ENCODE measurements around the gene SMARCA4. TPM values are rescaled to one million over a fixed set of nuclear protein-coding genes. Genes with fewer than 3 reads are reported as not detected.
A peak's percentile ranks its signal among the peaks of the same experiment; 100 is the strongest.
"Not testable (repeated sequence)": the region's sequence is repeated elsewhere in the genome, so short reads cannot be mapped to it uniquely, and the experiment has no call there.

SMARCA4 gene
- total RNA-seq, 2 experiments from 2014 or later, result 107 to 114 TPM

GRCh38 chr19:11101057-11101456 is 140.2 kb downstream of the SMARCA4 start:
- Mint-ChIP-seq H3K27me3 (no peaks in the 10 kb centered on the region), H3K4me3 (no peak overlapping the region), H3K9me3 (ENCODE audit: low read depth) (no peaks in the 10 kb centered on the region), H3K36me3 (peaks cover 73% of the 10 kb centered on the region), H3K4me1 (peaks cover 31% of the 10 kb centered on the region), H3K27ac (no peak overlapping the region)
- ATAC-seq (no peak), DNase-seq (no peak)
- CTCF ChIA-PET, result interaction anchor here (1.1 to 1.4 kb wide), 2 partner anchors 24 to 65 kb away, joined by 4 read pairs; no protein-coding TSS in a partner anchor

DNA sequence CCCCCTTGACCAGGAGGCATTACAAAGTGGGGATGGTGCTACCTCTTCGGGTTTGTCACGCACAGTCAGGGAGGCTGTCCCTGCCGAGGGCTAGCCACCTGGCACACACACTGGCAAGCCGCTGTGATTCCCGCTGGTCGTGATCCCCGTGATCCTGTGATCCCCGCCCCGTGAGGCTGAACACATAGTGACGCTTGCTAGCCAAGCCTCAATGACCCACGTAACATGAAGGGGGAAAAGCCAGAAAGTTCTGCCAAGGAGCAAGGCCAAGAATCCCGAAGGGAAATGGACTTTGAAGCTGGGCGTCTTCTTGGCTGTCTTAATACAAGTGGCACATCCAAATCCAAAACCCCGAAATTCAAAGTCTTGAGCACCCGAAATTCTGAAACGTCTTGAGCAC is 142.1 kb downstream of the SMARCA4 start:
- Mint-ChIP-seq H3K4me1 (peaks cover 18% of the 10 kb centered on the region), H3K36me3 (peaks cover 69% of the 10 kb centered on the region), H3K9me3 (ENCODE audit: low read depth) (no peaks in the 10 kb centered on the region), H3K4me3 (no peak overlapping the region), H3K27ac (no peak overlapping the region), H3K27me3 (no peaks in the 10 kb centered on the region)
- DNase-seq (no peak), ATAC-seq (no peak)
- CTCF ChIA-PET, result interaction anchor here (1.2 kb wide), 1 partner anchor 67 kb away, joined by 4 read pairs; no protein-coding TSS in a partner anchor

- not testable (repeated sequence) for H3K27me3 Mint-ChIP-seq; ATAC-seq; DNase-seq; H3K4me3 Mint-ChIP-seq; H3K9me3 Mint-ChIP-seq (ENCODE audit: low read depth); H3K27ac Mint-ChIP-seq
- H3K36me3 Mint-ChIP-seq, result peaks cover 69% of the 10 kb centered on the region
- CTCF ChIA-PET, result interaction anchor here (1.0 to 1.2 kb wide), 2 partner anchors 22 to 68 kb away, joined by 3 to 4 read pairs; no protein-coding TSS in a partner anchor
- H3K4me1 Mint-ChIP-seq, result peaks cover 17% of the 10 kb centered on the region
Measured at GRCh38 chr19:11103667-11104066, 142.8 kb downstream of the SMARCA4 start.

DNA sequence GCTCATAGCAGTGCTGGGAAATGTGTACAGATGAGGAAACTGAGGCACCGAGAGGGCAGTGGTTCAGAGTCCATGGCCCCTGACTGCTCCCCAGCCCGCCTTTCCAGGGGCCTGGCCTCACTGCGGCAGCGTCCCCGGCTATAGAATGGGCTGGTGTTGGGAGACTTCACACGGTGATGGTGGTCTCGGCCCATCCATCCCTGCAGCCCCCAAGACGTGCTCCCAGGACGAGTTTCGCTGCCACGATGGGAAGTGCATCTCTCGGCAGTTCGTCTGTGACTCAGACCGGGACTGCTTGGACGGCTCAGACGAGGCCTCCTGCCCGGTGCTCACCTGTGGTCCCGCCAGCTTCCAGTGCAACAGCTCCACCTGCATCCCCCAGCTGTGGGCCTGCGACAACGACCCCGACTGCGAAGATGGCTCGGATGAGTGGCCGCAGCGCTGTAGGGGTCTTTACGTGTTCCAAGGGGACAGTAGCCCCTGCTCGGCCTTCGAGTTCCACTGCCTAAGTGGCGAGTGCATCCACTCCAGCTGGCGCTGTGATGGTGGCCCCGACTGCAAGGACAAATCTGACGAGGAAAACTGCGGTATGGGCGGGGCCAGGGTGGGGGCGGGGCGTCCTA is 144.3 kb downstream of the SMARCA4 start:
- Mint-ChIP-seq H3K4me1 (peaks cover 6% of the 10 kb centered on the region), H3K27me3 (no peaks in the 10 kb centered on the region), H3K36me3 (peaks cover 68% of the 10 kb centered on the region), H3K9me3 (ENCODE audit: low read depth) (no peaks in the 10 kb centered on the region), H3K27ac (no peak overlapping the region), H3K4me3 (no peak overlapping the region)
- CTCF ChIA-PET, result interaction anchor here (1.4 kb wide), 1 partner anchor 69 kb away, joined by 3 read pairs; no protein-coding TSS in a partner anchor
- ATAC-seq (no peak), DNase-seq (no peak)

DNA sequence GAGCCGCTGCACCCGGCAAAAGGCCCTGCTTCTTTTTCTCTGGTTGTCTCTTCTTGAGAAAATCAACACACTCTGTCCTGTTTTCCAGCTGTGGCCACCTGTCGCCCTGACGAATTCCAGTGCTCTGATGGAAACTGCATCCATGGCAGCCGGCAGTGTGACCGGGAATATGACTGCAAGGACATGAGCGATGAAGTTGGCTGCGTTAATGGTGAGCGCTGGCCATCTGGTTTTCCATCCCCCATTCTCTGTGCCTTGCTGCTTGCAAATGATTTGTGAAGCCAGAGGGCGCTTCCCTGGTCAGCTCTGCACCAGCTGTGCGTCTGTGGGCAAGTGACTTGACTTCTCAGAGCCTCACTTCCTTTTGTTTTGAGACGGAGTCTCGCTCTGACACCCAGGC is 145.6 kb downstream of the SMARCA4 start:
- Mint-ChIP-seq H3K4me1 (peaks cover 3% of the 10 kb centered on the region), H3K4me3 (no peak overlapping the region), H3K36me3 (peaks cover 70% of the 10 kb centered on the region), H3K9me3 (ENCODE audit: low read depth) (no peaks in the 10 kb centered on the region), H3K27ac (no peak overlapping the region), H3K27me3 (no peaks in the 10 kb centered on the region)
- DNase-seq (no peak), ATAC-seq (no peak)
- CTCF ChIA-PET, result interaction anchor here (1.4 kb wide), 1 partner anchor 71 kb away, joined by 3 read pairs; no protein-coding TSS in a partner anchor

- H3K27ac Mint-ChIP-seq, result no peak overlapping the region
Measured at GRCh38 chr19:11108746-11109145, 147.9 kb downstream of the SMARCA4 start.

DNA sequence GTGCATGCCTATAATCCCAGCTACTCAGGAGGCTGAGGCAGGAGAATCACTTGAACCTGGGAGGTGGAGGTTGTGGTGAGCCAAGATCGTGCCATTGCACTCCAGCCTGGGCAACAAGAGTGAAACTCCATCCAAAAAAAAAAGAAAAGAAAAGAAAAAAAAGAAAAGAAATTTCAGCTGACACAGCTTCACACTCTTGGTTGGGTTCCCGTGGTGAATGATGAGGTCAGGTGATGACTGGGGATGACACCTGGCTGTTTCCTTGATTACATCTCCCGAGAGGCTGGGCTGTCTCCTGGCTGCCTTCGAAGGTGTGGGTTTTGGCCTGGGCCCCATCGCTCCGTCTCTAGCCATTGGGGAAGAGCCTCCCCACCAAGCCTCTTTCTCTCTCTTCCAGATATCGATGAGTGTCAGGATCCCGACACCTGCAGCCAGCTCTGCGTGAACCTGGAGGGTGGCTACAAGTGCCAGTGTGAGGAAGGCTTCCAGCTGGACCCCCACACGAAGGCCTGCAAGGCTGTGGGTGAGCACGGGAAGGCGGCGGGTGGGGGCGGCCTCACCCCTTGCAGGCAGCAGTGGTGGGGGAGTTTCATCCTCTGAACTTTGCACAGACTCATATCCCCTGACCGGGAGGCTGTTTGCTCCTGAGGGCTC is 150.4 kb downstream of the SMARCA4 start:
- no peak overlapping the region for H3K4me3 Mint-ChIP-seq
- no peaks in the 10 kb centered on the region for H3K4me1 Mint-ChIP-seq
- DNase-seq (no peak), ATAC-seq (peak; percentile 21)
- H3K36me3 Mint-ChIP-seq, result peaks cover 63% of the 10 kb centered on the region
- H3K9me3 Mint-ChIP-seq (ENCODE audit: low read depth), result no peaks in the 10 kb centered on the region
- no peak overlapping the region for H3K27ac Mint-ChIP-seq
- H3K27me3 Mint-ChIP-seq, result no peaks in the 10 kb centered on the region
- CTCF ChIA-PET, result interaction anchor here (1.2 to 3.1 kb wide), 2 partner anchors 14 to 169 kb away, joined by 3 to 12 read pairs; no protein-coding TSS in a partner anchor

More at GRCh38 chr19:11108746-11109145, 147.9 kb downstream of the SMARCA4 start:
- Mint-ChIP-seq H3K4me3 (no peak overlapping the region), H3K9me3 (ENCODE audit: low read depth) (no peaks in the 10 kb centered on the region), H3K4me1 (no peaks in the 10 kb centered on the region), H3K36me3 (peaks cover 67% of the 10 kb centered on the region), H3K27me3 (no peaks in the 10 kb centered on the region)
- ATAC-seq, result no peak
- CTCF ChIA-PET, result interaction anchor here (3.1 kb wide), 1 partner anchor 17 kb away, joined by 12 read pairs; no protein-coding TSS in a partner anchor
- no peak for DNase-seq

DNA sequence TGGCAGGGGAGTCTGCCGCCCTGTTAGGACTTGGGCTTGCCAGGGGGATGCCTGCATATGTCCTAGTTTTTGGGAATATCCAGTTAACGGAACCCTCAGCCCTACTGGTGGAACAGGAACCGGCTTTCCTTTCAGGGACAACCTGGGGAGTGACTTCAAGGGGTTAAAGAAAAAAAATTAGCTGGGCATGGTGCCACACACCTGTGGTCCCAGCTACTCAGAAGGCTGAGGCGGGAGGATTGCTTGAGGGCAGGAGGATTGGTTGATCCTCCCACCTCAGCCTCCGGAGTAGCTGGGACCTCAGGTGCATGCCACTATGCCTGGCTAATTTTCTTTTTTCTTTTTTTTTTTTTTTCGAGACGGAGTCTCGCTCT is 150.9 kb downstream of the SMARCA4 start:
- CTCF ChIA-PET, result interaction anchor here (1.2 to 3.1 kb wide), 2 partner anchors 14 to 170 kb away, joined by 3 to 12 read pairs; no protein-coding TSS in a partner anchor
- DNase-seq (no peak), ATAC-seq (no peak)
- no peak overlapping the region for H3K27ac Mint-ChIP-seq
- H3K9me3 Mint-ChIP-seq (ENCODE audit: low read depth), result no peaks in the 10 kb centered on the region
- no peaks in the 10 kb centered on the region for H3K4me1 Mint-ChIP-seq
- no peak overlapping the region for H3K4me3 Mint-ChIP-seq
- H3K27me3 Mint-ChIP-seq, result no peaks in the 10 kb centered on the region
- peaks cover 64% of the 10 kb centered on the region for H3K36me3 Mint-ChIP-seq

Other genes with a start within 250 kb of the SMARCA4 start
- gene DNM2, start 243.0 kb upstream of the SMARCA4 start, total RNA-seq, result 100 to 1,000 TPM; 267 to 315 TPM
- gene TMED1, start 124.8 kb upstream of the SMARCA4 start, total RNA-seq, result 10 to 100 TPM; 16.0 to 19.2 TPM
- gene C19orf38, start 112.6 kb upstream of the SMARCA4 start, total RNA-seq, result 1 to 10 TPM; 1.2 to 1.7 TPM
- 10 to 100 TPM; 38.5 to 48.1 TPM for gene CARM1, start 89.5 kb upstream of the SMARCA4 start, total RNA-seq
- 10 to 100 TPM; 21.7 to 27.3 TPM for gene YIPF2, start 32.4 kb upstream of the SMARCA4 start, total RNA-seq
- 10 to 100 TPM; 25.2 to 28.5 TPM for gene TIMM29, start 32.2 kb upstream of the SMARCA4 start, total RNA-seq
- gene LDLR, start 128.4 kb downstream of the SMARCA4 start, total RNA-seq, result 100 to 1,000 TPM; 118 to 141 TPM
- gene SPC24, start 194.8 kb downstream of the SMARCA4 start, total RNA-seq, result 10 to 100 TPM; 62.8 to 85.5 TPM
- gene KANK2, start 236.5 kb downstream of the SMARCA4 start, total RNA-seq, result 1 to 10 TPM; 1.8 to 2.3 TPM

Data from activated CD8-positive, alpha-beta memory T cell treated with anti-CD3 and anti-CD28 coated beads, Interleukin-2, amount 10 ng/mL, durations not matched to agents 7 days and 5 days (primary cell).